Amygdala (tissue), 56 donors: ENCODE measurements around the gene CDC42BPB.

Source experiments
- DNase-seq, 56 donors: peaks; one replicate each; lab custom pipeline; 2025; lab: John Stamatoyannopoulos, UW

The CDC42BPB gene

GRCh38 chr14:103073876-103074728 lies 16.8 kb upstream of the CDC42BPB start:
- DNase-seq = no peak

DNA sequence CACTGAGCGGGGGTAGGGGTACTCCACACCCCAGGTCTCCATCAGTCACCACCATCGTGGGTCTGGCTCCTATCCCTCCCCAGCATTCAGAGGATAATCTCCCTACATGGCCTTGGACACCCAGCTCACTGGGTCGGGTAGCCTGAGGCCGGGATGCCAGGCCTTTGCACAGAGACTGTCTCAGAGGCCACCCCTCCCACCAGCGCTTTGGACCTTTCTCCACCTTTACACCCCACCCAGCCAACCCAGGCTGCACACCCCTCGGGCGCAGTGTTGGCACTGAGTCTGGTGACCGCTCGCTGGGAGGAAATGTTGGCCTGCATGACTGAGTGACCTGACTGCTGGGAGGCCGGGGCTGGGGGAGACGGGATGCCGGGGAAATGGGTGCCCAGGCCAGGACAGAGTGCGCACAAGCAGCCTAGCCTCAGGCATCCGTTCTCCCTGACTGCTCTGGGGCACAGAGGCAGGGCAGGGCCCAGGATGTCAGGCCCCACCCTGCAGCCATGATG lies 16.1 kb upstream of the CDC42BPB start:
- no peak for DNase-seq

DNA sequence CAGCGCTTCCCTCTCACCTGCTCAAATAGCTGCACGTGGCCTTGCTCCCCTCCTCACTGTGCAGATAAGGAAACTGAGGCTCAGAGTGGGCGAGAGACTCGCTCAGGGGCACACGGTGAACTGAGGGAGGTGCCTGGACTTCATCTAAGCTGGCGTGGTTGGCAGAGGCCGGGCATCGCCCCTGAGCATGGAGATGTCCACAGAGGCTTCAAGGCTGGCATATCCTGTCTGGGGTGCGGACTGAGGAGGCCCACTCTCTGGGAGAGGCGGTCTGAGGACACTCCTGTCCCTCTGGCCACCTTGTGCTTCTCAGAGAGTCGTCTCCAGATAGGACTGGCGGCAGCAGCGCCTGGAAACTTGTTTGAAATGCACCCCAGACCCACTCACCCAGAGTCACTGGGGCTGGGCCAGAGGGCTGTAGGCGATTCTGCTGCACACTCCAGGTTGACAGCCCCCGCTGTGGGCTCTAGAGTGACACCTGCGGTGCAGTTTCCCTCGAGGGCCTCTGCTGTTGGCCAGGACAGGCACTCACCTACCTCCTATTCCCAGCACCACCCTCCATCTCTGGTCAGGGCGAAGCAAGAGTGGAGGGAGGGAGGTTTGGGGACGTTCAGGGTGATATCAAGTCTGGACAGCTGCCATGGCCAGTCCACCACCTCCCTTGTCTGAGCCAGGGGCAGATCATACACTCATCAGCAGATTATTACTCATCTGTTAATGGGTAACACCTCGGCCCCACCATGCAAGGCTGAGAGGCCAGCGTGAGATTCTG lies 15.4 kb upstream of the CDC42BPB start:
- DNase-seq = no peak

- no peak for DNase-seq
Observed at GRCh38 chr14:103071544-103072251, 14.3 kb upstream of the CDC42BPB start.

DNA sequence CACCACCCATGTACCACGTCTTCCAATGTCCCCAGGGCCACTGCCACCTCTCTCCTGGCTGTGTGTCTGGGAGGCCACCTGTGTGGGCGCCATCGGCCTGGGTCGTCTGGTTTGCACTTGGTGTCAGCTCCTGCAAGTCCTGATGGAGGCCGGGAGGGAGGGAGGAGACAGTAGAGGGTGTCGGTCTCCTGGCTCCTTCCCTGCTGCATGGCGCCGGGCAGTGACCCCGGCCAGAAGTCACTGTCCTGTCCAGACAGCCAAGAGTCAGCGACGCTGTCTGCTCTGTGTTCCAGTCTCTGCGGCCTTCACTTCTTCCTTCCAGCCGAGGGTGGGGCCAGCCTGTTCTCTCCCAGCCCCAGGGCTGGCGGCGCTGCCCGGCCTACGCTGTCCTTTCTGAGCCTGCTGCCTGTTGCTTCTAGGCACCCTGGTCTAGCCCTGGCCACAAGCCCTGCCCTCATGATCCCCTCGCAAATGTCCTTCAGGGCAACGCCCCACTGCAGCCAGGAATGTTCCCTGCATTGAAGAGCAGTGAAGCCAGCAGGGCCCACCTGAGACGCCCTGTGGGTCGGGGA lies 13.7 kb upstream of the CDC42BPB start:
- no peak for DNase-seq

GRCh38 chr14:103070263-103070885 lies 13.0 kb upstream of the CDC42BPB start:
- DNase-seq = no peak

- DNase-seq = no peak
Observed at GRCh38 chr14:103068351-103069073, 11.2 kb upstream of the CDC42BPB start.

- no peak for DNase-seq
Observed at GRCh38 chr14:103067231-103067954, 10.0 kb upstream of the CDC42BPB start.

- no peak for DNase-seq
Observed at GRCh38 chr14:103066399-103066798, 9.1 kb upstream of the CDC42BPB start.

DNA sequence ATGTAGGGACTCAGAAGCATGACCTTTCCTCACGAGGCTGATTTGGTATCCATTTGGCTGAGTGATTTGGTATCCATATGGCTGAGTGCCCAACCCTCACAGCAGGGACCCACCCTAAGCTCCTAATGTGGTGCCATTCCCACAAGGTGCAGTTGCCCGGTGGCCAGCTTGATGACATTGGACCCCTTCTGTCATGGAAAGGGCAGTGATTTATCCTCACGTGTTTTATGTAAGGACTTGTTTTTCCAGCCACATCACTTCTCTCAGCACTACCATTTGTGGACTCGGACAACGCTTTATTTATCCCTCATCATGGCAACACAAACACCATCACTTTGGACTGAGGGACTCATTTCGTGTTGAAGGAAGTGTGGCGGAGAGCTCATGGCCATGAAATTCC lies 8.5 kb upstream of the CDC42BPB start:
- DNase-seq = no peak

GRCh38 chr14:103064978-103065377 lies 7.6 kb upstream of the CDC42BPB start:
- DNase-seq = no peak

- no peak for DNase-seq
Observed at GRCh38 chr14:103064436-103064835, 7.1 kb upstream of the CDC42BPB start.

GRCh38 chr14:103061482-103061976 lies 4.2 kb upstream of the CDC42BPB start:
- DNase-seq = no peak

GRCh38 chr14:103059556-103059955 lies 2.2 kb upstream of the CDC42BPB start:
- DNase-seq = no peak

GRCh38 chr14:103058164-103059055 lies 1.1 kb upstream of the CDC42BPB start:
- no peak for DNase-seq

DNA sequence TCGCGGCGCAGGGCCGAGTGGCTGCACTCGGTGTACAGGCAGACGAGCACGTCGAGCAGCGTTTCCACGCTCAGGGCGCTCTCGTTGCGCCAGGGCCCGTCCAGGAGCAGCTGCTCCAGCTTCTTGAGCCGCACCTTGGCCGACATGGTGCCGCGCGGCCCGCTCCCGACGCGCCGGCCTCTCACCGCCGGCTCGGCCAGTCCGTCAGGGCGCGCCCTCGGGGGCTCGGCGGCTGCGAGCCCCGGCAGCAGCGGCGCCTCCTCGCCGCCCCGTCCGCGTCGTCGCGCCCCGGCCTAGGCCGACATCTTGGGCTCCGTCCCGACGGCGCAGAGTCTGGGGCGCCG lies 349 bp downstream of the CDC42BPB start:
- DNase-seq = peak in 4 of 56 donors; percentile 33 to 49 (median 42)

GRCh38 chr14:103056322-103057027 lies 874 bp downstream of the CDC42BPB start:
- peak in 5 of 56 donors; percentile 16 to 45 (median 22) for DNase-seq
